HL-60 (cell line): ENCODE measurements around the gene CNTRL.

Experiments
- TF ChIP-seq, protein P1 (sequence below): IDR thresholded peaks from one replicate; pipeline ENCODE4 v1.5.1; 2011; ENCODE audit warnings: low read length, control low read depth, inconsistent platforms; ENCODE audit not compliant: insufficient read depth
- TF ChIP-seq, protein P2 (sequence below): IDR thresholded peaks from 2 replicates; pipeline ENCODE4 v1.6.1; 2012; ENCODE audit warnings: low read depth; ENCODE audit not compliant: insufficient replicate concordance

DNA sequence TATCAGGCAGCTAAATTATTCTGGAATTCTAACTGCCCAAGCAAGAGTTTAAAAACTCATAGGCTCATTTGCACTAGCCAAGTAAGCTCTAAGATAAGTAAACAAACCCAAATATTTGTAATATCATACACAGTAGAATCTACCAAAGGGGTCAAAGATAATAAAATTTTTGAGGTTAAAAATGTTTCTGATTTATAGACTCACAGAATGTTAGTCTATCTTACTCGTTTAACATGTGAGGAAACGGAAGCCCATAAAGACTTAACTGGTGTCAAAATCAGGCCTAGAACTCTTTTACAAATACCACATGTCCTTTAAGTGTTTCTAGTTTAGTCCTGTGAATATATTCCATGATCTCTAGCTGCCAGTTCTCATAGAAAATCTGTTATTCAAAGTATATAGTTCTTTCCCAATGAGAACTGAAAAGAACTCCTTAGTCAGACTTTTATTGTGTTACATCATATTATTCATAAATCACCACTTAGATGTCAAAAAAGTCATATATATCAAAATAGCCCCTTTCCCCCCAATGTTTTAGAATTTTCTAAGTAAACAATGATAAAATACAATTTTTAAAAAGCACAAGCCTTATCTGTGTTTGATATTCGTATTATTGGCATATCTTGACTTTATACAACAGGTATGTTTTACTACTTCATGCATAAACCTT lies 113.0 kb downstream of the CNTRL start:
- TF ChIP-seq, protein P1, sequence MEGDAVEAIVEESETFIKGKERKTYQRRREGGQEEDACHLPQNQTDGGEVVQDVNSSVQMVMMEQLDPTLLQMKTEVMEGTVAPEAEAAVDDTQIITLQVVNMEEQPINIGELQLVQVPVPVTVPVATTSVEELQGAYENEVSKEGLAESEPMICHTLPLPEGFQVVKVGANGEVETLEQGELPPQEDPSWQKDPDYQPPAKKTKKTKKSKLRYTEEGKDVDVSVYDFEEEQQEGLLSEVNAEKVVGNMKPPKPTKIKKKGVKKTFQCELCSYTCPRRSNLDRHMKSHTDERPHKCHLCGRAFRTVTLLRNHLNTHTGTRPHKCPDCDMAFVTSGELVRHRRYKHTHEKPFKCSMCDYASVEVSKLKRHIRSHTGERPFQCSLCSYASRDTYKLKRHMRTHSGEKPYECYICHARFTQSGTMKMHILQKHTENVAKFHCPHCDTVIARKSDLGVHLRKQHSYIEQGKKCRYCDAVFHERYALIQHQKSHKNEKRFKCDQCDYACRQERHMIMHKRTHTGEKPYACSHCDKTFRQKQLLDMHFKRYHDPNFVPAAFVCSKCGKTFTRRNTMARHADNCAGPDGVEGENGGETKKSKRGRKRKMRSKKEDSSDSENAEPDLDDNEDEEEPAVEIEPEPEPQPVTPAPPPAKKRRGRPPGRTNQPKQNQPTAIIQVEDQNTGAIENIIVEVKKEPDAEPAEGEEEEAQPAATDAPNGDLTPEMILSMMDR = no peak
- TF ChIP-seq, protein P2, sequence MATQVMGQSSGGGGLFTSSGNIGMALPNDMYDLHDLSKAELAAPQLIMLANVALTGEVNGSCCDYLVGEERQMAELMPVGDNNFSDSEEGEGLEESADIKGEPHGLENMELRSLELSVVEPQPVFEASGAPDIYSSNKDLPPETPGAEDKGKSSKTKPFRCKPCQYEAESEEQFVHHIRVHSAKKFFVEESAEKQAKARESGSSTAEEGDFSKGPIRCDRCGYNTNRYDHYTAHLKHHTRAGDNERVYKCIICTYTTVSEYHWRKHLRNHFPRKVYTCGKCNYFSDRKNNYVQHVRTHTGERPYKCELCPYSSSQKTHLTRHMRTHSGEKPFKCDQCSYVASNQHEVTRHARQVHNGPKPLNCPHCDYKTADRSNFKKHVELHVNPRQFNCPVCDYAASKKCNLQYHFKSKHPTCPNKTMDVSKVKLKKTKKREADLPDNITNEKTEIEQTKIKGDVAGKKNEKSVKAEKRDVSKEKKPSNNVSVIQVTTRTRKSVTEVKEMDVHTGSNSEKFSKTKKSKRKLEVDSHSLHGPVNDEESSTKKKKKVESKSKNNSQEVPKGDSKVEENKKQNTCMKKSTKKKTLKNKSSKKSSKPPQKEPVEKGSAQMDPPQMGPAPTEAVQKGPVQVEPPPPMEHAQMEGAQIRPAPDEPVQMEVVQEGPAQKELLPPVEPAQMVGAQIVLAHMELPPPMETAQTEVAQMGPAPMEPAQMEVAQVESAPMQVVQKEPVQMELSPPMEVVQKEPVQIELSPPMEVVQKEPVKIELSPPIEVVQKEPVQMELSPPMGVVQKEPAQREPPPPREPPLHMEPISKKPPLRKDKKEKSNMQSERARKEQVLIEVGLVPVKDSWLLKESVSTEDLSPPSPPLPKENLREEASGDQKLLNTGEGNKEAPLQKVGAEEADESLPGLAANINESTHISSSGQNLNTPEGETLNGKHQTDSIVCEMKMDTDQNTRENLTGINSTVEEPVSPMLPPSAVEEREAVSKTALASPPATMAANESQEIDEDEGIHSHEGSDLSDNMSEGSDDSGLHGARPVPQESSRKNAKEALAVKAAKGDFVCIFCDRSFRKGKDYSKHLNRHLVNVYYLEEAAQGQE = no peak
